Vagina (tissue), 2 donors: ENCODE data around the gene CEACAM4. TPM values are rescaled to one million over a fixed set of nuclear protein-coding genes. Genes with fewer than 3 reads are reported as not detected.

Source experiments
- DNase-seq, 2 donors: peaks; one replicate each; pipeline ENCODE4 v3.0.0-alpha.2; 2017; ENCODE audit errors: extremely low spot score in 2 of 2
- H3K27ac ChIP-seq: fragments of 200-600 bp; sonication (generic); one replicate; pipeline ENCODE4 v1.5.1; 2019
- H3K27me3 ChIP-seq: fragments of 200-600 bp; sonication (generic); one replicate; pipeline ENCODE4 v1.5.1; 2019
- H3K36me3 ChIP-seq, 2 donors: fragments of 200-600 bp; sonication (generic); one replicate each; pipeline ENCODE4 v1.5.1; 2017 to 2019
- H3K4me1 ChIP-seq: fragments of 200-600 bp; sonication (generic); one replicate; pipeline ENCODE4 v1.5.1; 2019
- H3K4me3 ChIP-seq, 2 donors: fragments of 200-600 bp; sonication (generic); 1 replicate in 1 of 2; 2 replicates in 1 of 2; pipeline ENCODE4 v1.5.1; 2016 to 2019
- H3K9me3 ChIP-seq: fragments of 200-600 bp; sonication (generic); one replicate; pipeline ENCODE4 v1.5.1; 2019
- CTCF ChIP-seq, 3 experiments: fragments of 450-650 bp in 2 of 3; fragments of 200-600 bp in 1 of 3; sonication (generic) in 1 of 3; IDR thresholded peaks; one replicate each; pipeline ENCODE4 v1.5.1; 2017 to 2019; ENCODE audit warnings: antibody characterized with exemption in 3 of 3, mild to moderate bottlenecking in 2 of 3, moderate library complexity in 2 of 3
- POLR2A ChIP-seq, 2 donors: fragments of 450-650 bp; IDR thresholded peaks; one replicate each; pipeline ENCODE4 v1.6.1; 2017; ENCODE audit warnings: antibody characterized with exemption in 2 of 2, mild to moderate bottlenecking in 2 of 2, moderate library complexity in 2 of 2
- POLR2AphosphoS5 ChIP-seq, 2 donors: sonication (generic); formaldehyde crosslinking; IDR thresholded peaks; one replicate each; pipeline ENCODE4 v1.9.0; 2017; ENCODE audit warnings: antibody characterized with exemption in 2 of 2, mild to moderate bottlenecking in 2 of 2, low read depth in 1 of 2; ENCODE audit not compliant: insufficient read depth in 1 of 2
- intact Hi-C: fragments of 100-400 bp; cut with DNase I; formaldehyde crosslinking; loops from one replicate; pipeline ENCODE4 v1.15.1; 2023
- total RNA-seq: library from RNA; depleted of rRNA; stranded (reverse); fragments of >200 nt; gene quantifications from one replicate; pipeline ENCODE4 v1.2.3, GENCODE V29; 2016

The CEACAM4 gene
- total RNA-seq, 1 donor from 2014 or later: not detected

- no peak overlapping the region for H3K27ac ChIP-seq
- H3K4me1 ChIP-seq: no peaks in the 10 kb centered on the region
- no peak overlapping the region for H3K4me3 ChIP-seq
- DNase-seq: peak in 1 of 2 donors; percentile 70
- TF ChIP-seq POLR2A (IDR thresholded peaks at IDR 0.05) (no peak), CTCF (IDR thresholded peaks at IDR 0.05) (peak in 2 of 3 experiments; percentile 36 to 47)
- intact Hi-C loops: no loop called here
- H3K36me3 ChIP-seq: no peaks in the 10 kb centered on the region
- no peaks in the 10 kb centered on the region for H3K9me3 ChIP-seq
- H3K27me3 ChIP-seq: no peaks in the 10 kb centered on the region
Measured at GRCh38 chr19:41641879-41642485, 15.1 kb upstream of the CEACAM4 start.

- no peak overlapping the region for H3K27ac ChIP-seq
Measured at GRCh38 chr19:41638641-41639081, 11.8 kb upstream of the CEACAM4 start.

GRCh38 chr19:41637484-41637883, 10.6 kb upstream of the CEACAM4 start:
- intact Hi-C loops: no loop called here
- TF ChIP-seq POLR2A (IDR thresholded peaks at IDR 0.05): no peak
- TF ChIP-seq POLR2AphosphoS5 (IDR thresholded peaks at IDR 0.05; ENCODE audit: insufficient read depth in 1 of 2, low read depth in 1 of 2): no peak
- TF ChIP-seq CTCF (IDR thresholded peaks at IDR 0.05): no peak
- Histone ChIP-seq H3K36me3 (no peaks in the 10 kb centered on the region), H3K4me3 (no peak overlapping the region), H3K4me1 (no peaks in the 10 kb centered on the region), H3K27ac (no peak overlapping the region), H3K27me3 (no peaks in the 10 kb centered on the region), H3K9me3 (no peaks in the 10 kb centered on the region)
- DNase-seq: no peak

More at GRCh38 chr19:41638641-41639081, 11.8 kb upstream of the CEACAM4 start:
- Histone ChIP-seq H3K4me3 (no peak overlapping the region), H3K4me1 (no peaks in the 10 kb centered on the region), H3K27me3 (no peaks in the 10 kb centered on the region), H3K36me3 (no peaks in the 10 kb centered on the region), H3K9me3 (no peaks in the 10 kb centered on the region)
- intact Hi-C loops: no loop called here
- peak in 1 of 2 donors; percentile 27 for DNase-seq
- TF ChIP-seq POLR2A (IDR thresholded peaks at IDR 0.05): no peak
- no peak for TF ChIP-seq POLR2AphosphoS5 (IDR thresholded peaks at IDR 0.05; ENCODE audit: insufficient read depth in 1 of 2, low read depth in 1 of 2)
- TF ChIP-seq CTCF (IDR thresholded peaks at IDR 0.05): no peak

- Histone ChIP-seq H3K4me1 (no peaks in the 10 kb centered on the region), H3K27ac (no peak overlapping the region), H3K36me3 (no peaks in the 10 kb centered on the region), H3K27me3 (no peaks in the 10 kb centered on the region), H3K9me3 (no peaks in the 10 kb centered on the region), H3K4me3 (no peak overlapping the region)
- DNase-seq: peak in 1 of 2 donors; percentile 67
- intact Hi-C loops: no loop called here
- TF ChIP-seq POLR2AphosphoS5 (IDR thresholded peaks at IDR 0.05; ENCODE audit: insufficient read depth in 1 of 2, low read depth in 1 of 2) (no peak), POLR2A (IDR thresholded peaks at IDR 0.05) (no peak), CTCF (IDR thresholded peaks at IDR 0.05) (no peak)
Measured at GRCh38 chr19:41627966-41628675, 1.2 kb upstream of the CEACAM4 start.

- no peak for TF ChIP-seq POLR2A (IDR thresholded peaks at IDR 0.05)
- no peak for TF ChIP-seq POLR2AphosphoS5 (IDR thresholded peaks at IDR 0.05; ENCODE audit: insufficient read depth in 1 of 2, low read depth in 1 of 2)
- no peak for TF ChIP-seq CTCF (IDR thresholded peaks at IDR 0.05)
- H3K36me3 ChIP-seq: no peaks in the 10 kb centered on the region
- no peaks in the 10 kb centered on the region for H3K27me3 ChIP-seq
- no peaks in the 10 kb centered on the region for H3K4me1 ChIP-seq
- intact Hi-C loops: no loop called here
- H3K4me3 ChIP-seq: no peak overlapping the region
- H3K27ac ChIP-seq: no peak overlapping the region
- peak in 1 of 2 donors; percentile 11 for DNase-seq
- H3K9me3 ChIP-seq: no peaks in the 10 kb centered on the region
Measured at GRCh38 chr19:41626278-41626677, 596 bp downstream of the CEACAM4 start.
